Right cardiac atrium (tissue), 5 donors: ENCODE results near the gene SORT1. TPM values are rescaled to one million over a fixed set of nuclear protein-coding genes. Genes with fewer than 3 reads are reported as not detected.

Experiments used
- ATAC-seq, 2 donors: fragments of 200-7000 bp; cut with Tn5 transposase; one replicate each; pipeline versions ENCODE4 v1.8.0 to v1.9.1; 2020; ENCODE audit warnings: moderate library complexity in 2 of 2, mild to moderate bottlenecking in 1 of 2
- DNase-seq, 3 donors: peaks; one replicate each; pipeline ENCODE4 v3.0.0-alpha.2; 2020
- H3K27ac ChIP-seq: one replicate; pipeline ENCODE4 v1.5.1; 2013; ENCODE audit warnings: mild to moderate bottlenecking, low read length, control low read depth, moderate library complexity
- H3K27me3 ChIP-seq: one replicate; pipeline ENCODE4 v1.6.1; 2013; ENCODE audit not compliant: control insufficient read depth, insufficient read depth
- H3K4me1 ChIP-seq: one replicate; pipeline ENCODE4 v1.6.1; 2013; ENCODE audit warnings: low read length; ENCODE audit not compliant: control insufficient read depth, insufficient read depth
- H3K4me3 ChIP-seq: one replicate; pipeline ENCODE4 v1.5.1; 2013; ENCODE audit warnings: low read length, control low read depth
- H3K9me3 ChIP-seq: one replicate; pipeline ENCODE4 v1.6.1; 2013; ENCODE audit warnings: low read length; ENCODE audit not compliant: control insufficient read depth
- WGBS: extraction: QIAGEN DNeasy Blood & Tissue Kit; methylation state at CpG from one replicate; pipeline ENCODE4 v1.1.7; 2013; 5-methylcytosine and 5-hydroxymethylcytosine counted together
- intact Hi-C, 4 donors: fragments of 100-400 bp; cut with DNase I; formaldehyde crosslinking; loops; one replicate each; pipeline versions ENCODE4 v1.11.0 to v1.14.0; 2022 to 2023
- polyA plus RNA-seq: library from polyadenylated mRNA; stranded (reverse); fragments of 200-250 nt; gene quantifications from one replicate; pipeline ENCODE4 v1.2.3, GENCODE V29; 2013
- total RNA-seq, 4 donors: library from RNA; stranded (reverse); fragmentation: NEBNext Ultra II Directional; extraction: Animal tissue kit (Norgen Biotek cat#: 25700); gene quantifications; one replicate each; pipeline ENCODE4 v1.2.1, GENCODE V29; 2021
- donor health status: healthy with polysubstance abuse.
- donor health status: DM: no; HTN: yes; CAD: no.
- donor health status: DM: no; HTN: no; CAD: no.
- donor health status: DM: no; HTN: yes; CAD: no; lungs with severe emphysema.
- donor health status: DM: yes; HTN: yes; CAD: no.

Gene SORT1
- total and polyA plus RNA-seq, 5 donors: 57.6 to 170 (median 123) TPM

DNA sequence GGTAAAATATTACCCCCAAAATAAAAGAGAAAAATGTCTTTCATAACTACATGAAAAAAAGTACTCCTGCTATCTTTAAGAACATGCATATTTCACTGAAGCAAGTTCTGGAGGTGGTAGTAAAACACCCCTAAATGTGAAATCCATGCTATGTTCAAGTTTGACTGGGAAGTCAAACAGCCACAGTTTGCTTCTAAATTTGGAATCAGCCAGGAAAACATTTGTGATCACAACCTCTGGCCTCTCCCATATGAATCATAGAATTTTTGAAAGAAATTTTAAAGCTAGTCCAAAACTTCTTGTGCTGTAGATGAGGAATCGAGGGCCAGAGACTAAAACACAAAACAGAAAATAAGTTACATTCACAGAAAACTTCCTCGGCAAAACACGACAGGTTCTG lies 6.6 kb downstream of the SORT1 start:
- Histone ChIP-seq H3K27ac (no peak overlapping the region), H3K9me3 (no peaks in the 10 kb centered on the region), H3K4me1 (peaks cover 16% of the 10 kb centered on the region), H3K27me3 (no peaks in the 10 kb centered on the region), H3K4me3 (peak overlapping the region; percentile 47)
- WGBS: 11% methylated on average over 3 of the region's 3 CpGs
- DNase-seq: no peak
- no peak for ATAC-seq
- intact Hi-C loops: loop anchor here in 2 of 4 donors (10.0 kb wide), 2 partner anchors 46 to 86 kb away; partner anchors contain the start of gene MYBPHL (in 1 of the 2)

DNA sequence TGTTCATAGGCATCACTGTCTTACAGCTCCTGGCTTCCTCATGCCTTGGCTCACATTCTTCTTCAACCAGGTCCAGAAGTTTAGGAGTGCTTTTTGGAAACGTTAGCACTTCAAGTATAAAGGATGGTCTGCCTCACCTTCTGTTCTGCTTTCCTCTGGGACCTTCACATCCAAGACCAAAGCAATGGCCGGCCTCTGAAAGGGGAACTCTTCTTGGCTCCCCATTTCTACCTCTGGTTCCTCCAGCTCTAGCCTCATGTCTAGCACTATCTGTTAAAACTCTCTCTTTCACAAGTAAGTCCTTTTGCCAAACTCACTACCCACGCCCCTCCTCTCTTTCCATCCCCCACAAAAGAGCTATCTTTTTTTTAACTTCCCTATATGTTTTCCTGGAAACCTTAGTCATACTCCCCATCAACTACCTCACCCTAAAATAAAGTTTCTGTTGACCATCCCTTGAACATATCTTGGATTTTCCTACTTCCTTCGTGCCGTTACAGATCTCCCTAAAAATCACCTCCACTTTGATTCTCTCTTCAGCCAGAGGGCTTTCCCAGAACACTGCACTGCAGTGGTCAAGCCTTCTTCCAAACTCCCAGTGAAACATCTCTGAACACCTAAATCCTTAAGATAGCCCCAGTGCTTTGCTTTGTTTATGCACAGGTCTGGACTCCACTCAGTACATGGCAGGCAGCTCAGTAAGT lies 7.9 kb downstream of the SORT1 start:
- ATAC-seq: no peak
- whole genome bisulfite sequencing: 60% methylated on average over 5 of the region's 5 CpGs
- Histone ChIP-seq H3K4me1 (peaks cover 18% of the 10 kb centered on the region), H3K9me3 (no peaks in the 10 kb centered on the region), H3K4me3 (no peak overlapping the region), H3K27me3 (no peaks in the 10 kb centered on the region), H3K27ac (peak overlapping the region; percentile 98)
- intact Hi-C loops: loop anchor here in 2 of 4 donors (10.0 kb wide), 2 partner anchors 45 to 85 kb away; partner anchors contain the start of gene MYBPHL (in 1 of the 2)
- no peak for DNase-seq

DNA sequence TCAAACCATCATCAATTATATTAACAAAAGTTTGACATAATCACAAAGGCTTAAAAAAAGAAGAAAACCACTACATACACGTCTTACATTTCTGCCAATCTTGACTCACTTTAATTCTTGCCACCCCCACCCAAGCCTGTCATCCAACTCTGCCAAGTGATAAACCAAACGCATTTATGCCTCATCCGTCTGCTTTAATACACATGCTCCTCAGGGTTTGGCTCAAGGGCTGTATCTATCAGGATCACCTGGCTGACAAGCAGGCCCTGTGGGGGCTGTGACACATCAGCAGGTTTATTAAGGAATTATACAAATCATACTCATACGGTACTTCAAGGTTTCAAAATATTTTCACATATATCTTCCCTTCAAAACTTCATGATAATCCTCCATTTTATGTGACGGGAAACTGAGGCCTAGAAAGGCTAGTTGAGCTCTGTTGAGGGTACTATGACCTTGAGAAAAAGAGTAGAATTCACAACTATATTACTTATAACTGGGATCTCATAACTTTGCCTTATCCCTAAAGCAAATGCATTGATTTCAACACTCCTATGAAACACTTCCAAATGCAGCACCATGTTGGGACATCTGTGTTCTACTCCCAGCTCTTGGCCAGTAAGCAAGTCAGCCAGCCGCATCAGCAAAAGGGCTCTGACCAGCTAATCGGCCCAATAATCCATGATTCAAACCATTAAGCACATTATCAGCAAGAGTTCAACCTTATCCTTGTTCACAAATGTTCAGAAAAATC lies 8.7 kb downstream of the SORT1 start:
- 60% methylated on average over 7 of the region's 7 CpGs for WGBS
- intact Hi-C loops: no loop called here
- Histone ChIP-seq H3K27ac (peak overlapping the region; percentile 98), H3K4me3 (no peak overlapping the region), H3K4me1 (peaks cover 20% of the 10 kb centered on the region), H3K9me3 (no peaks in the 10 kb centered on the region), H3K27me3 (no peaks in the 10 kb centered on the region)
- ATAC-seq: no peak
- no peak for DNase-seq

DNA sequence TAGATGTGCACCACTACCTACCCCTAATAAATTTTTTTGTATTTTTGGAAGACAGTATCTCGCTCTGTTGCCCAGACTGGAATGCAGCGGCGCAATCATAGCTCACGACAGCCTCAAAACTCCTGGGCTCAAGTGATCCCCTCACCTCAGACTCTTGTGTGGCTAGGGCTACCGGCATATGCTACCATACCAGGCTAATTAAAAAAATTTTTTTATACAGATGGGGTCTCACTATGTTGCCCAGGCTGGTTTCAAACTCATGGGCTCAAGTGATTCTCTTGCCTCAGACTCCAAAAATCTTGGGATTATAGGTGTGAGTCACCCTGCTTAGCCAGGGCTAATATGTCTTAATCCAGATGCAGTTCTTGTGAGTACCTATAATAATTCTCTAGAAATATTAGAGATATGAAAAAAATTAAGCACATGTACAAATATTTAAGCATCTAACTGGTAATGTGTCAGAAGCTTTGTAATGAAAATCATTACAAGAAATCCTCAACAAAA lies 9.5 kb downstream of the SORT1 start:
- no peaks in the 10 kb centered on the region for H3K27me3 ChIP-seq
- peak overlapping the region; percentile 21 for H3K27ac ChIP-seq
- 92% methylated on average over 5 of the region's 5 CpGs for whole genome bisulfite sequencing
- intact Hi-C loops: no loop called here
- peaks cover 20% of the 10 kb centered on the region for H3K4me1 ChIP-seq
- H3K9me3 ChIP-seq: no peaks in the 10 kb centered on the region
- ATAC-seq (no peak), DNase-seq (no peak)
- H3K4me3 ChIP-seq: no peak overlapping the region

DNA sequence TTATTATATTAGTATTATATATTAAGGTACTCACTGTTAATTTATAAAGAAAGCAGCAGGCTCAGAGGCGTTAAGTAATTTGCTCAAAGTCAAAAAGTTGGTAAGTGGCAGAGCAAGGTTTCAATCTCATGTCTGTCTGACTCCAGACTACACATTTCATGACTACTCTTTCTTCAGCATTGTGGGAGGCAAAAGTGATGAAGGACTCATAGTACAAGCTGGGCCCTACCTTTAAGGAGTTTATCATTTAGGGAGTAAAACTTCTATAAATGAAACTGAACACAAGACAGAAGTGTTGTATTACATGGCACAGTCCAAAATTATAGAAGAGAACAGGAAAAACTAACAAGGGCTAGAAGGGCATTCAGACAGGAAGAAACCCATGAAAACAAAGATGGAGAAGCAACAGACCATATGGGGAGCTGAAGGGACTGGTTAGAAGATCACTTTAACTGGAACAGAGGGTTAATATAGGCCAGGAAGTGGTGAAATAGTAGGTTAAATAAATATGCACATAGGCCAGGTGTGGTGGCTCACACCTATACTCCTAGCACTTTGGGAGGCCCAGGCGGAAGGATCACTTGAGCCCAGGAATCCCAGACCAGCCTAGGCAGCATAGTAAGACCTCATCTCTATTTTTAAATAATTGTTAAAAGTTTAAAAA lies 11.5 kb downstream of the SORT1 start:
- Histone ChIP-seq H3K4me1 (peaks cover 19% of the 10 kb centered on the region), H3K27ac (peak overlapping the region; percentile 72), H3K27me3 (no peaks in the 10 kb centered on the region), H3K4me3 (no peak overlapping the region), H3K9me3 (no peaks in the 10 kb centered on the region)
- no peak for ATAC-seq
- intact Hi-C loops: no loop called here
- WGBS: 95% methylated on average over 2 of the region's 2 CpGs
- no peak for DNase-seq

DNA sequence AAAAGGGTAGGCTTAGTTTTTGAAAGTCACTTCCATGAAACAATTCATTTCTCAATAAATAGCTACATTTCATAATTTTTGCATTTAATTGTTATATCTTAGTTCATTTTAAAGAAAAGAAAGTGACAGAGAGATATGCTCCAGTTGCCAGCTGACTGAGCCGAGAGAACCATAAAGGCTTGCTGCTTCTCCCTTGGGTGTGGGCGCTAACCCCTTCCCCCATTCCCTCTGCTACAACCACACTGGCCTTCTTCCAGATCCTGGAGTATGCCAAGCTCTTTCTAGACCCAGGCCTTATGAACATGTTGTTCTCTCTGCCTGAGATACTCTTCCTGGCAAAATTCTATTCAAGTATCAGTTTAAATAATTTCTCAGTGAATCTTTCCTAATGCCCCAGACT lies 12.3 kb downstream of the SORT1 start:
- intact Hi-C loops: no loop called here
- Histone ChIP-seq H3K4me3 (no peak overlapping the region), H3K27ac (peak overlapping the region; percentile 25), H3K27me3 (no peaks in the 10 kb centered on the region), H3K4me1 (peaks cover 19% of the 10 kb centered on the region), H3K9me3 (no peaks in the 10 kb centered on the region)
- peak; percentile 47 to 72 (median 60) for DNase-seq
- WGBS: 42% methylated on average over 2 of the region's 2 CpGs
- ATAC-seq: peak; percentile 73 to 87

DNA sequence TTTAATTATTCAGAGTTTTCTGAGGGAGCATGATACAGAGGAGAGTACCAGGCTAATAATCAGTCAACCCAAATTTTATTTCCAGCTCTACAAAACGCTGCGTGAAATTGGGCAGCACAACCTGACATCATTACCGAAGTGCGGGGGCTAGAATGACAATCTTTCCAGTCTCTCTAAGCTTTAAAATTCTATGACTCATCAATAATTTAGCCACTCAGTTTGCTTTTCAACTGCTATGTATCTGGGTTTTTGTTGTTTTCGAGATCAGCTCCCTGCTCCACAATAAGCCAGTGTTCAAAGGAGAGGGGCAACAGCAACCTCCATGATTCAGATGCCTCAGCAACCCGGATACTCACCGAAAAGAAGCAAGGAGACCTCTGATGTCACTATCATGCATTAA lies 13.9 kb downstream of the SORT1 start:
- Histone ChIP-seq H3K27me3 (no peaks in the 10 kb centered on the region), H3K9me3 (no peaks in the 10 kb centered on the region), H3K27ac (peak overlapping the region; percentile 51), H3K4me3 (no peak overlapping the region), H3K4me1 (peaks cover 10% of the 10 kb centered on the region)
- WGBS: 84% methylated on average over 7 of the region's 7 CpGs
- DNase-seq (no peak), ATAC-seq (no peak)
- intact Hi-C loops: no loop called here

DNA sequence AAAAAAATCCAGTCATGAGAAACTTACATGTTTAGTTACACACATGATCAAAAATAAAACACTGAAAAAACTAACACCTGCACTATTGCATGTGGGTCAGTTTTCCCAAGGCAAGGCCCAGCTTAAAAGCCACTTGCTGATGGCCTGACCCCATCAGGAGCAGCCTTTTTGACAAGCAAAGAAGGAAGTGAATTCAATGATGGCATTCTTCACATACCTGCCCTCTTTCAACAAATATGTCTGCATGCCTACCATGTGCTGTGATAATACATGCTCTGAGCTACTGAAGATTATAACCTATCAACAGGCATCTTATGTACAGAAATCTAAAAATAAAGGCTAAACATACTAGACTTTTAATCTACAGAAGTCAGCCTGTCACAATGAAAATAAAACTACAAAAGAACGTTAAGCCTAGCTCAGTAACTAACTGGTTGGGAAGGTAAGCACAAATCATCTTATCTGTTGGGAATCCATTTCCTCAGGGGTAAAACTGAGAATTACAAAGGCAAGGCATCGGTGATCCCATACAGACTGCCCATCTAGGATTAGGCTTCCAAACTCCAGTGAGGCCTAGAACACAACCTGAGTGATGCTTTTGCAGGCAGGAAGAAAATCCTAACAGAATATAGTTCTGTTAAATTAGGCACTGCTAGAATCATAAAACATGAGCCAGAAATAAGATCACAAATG lies 14.5 kb downstream of the SORT1 start:
- Histone ChIP-seq H3K4me3 (no peak overlapping the region), H3K27ac (peak overlapping the region; percentile 87), H3K4me1 (peaks cover 10% of the 10 kb centered on the region), H3K9me3 (no peaks in the 10 kb centered on the region), H3K27me3 (no peaks in the 10 kb centered on the region)
- intact Hi-C loops: no loop called here
- no peak for DNase-seq
- ATAC-seq: no peak
- WGBS: 53% methylated on average over 2 of the region's 2 CpGs

DNA sequence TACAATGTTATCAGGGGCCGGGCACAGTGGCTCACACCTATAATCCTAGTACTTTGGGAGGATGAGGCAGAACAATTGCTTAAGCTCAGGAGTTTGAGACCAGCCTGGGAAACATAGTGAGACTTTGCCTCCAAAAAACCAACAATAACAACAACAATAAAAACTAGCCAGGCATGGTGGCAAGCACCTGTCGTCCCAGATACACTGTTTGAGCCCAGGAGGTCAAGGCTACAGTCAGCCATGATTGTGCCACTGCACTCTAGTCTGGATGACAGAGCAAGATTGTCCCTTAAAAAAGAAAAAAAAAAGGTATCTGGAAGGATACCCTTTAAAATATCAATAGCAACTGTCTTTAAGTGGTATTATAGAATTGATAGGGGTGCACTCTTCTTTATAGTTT lies 16.1 kb downstream of the SORT1 start:
- no peak overlapping the region for H3K4me3 ChIP-seq
- no peak for ATAC-seq
- no peak for DNase-seq
- intact Hi-C loops: no loop called here
- H3K9me3 ChIP-seq: no peaks in the 10 kb centered on the region
- peaks cover 10% of the 10 kb centered on the region for H3K4me1 ChIP-seq
- no peaks in the 10 kb centered on the region for H3K27me3 ChIP-seq
- 60% methylated on average over 2 of the region's 2 CpGs for WGBS
- peak overlapping the region; percentile 51 for H3K27ac ChIP-seq

DNA sequence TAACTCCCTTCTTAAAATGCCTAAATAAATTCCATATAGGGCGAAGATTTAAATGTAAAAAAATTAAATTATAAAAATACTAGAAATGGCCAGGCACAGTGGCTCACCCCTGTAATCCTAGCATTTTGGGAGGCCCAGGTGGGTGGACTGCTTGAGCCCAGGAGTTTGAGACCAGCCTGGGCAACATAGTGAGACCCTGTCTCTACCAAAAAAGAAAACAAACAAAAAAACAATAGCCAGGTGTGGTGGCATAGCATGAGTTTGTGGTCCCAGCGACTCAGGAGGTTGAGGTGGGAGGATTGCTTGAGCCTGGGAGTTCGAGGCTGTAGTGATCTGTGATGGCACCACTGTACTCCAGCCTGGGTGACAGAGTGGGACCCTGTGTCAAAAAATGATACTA lies 17.8 kb downstream of the SORT1 start:
- WGBS: 96% methylated on average over 3 of the region's 3 CpGs
- Histone ChIP-seq H3K4me3 (no peak overlapping the region), H3K27ac (no peak overlapping the region), H3K27me3 (no peaks in the 10 kb centered on the region), H3K9me3 (no peaks in the 10 kb centered on the region), H3K4me1 (peaks cover 7% of the 10 kb centered on the region)
- DNase-seq (no peak), ATAC-seq (no peak)
- intact Hi-C loops: no loop called here
